ENCODE results near the gene USP2. TPM values are rescaled to one million over a fixed set of nuclear protein-coding genes. Genes with fewer than 3 reads are reported as not detected.

Gene USP2
- total RNA-seq, 4 donors from 2014 or later, result 4.6 to 10.0 (median 6.6) TPM

DNA sequence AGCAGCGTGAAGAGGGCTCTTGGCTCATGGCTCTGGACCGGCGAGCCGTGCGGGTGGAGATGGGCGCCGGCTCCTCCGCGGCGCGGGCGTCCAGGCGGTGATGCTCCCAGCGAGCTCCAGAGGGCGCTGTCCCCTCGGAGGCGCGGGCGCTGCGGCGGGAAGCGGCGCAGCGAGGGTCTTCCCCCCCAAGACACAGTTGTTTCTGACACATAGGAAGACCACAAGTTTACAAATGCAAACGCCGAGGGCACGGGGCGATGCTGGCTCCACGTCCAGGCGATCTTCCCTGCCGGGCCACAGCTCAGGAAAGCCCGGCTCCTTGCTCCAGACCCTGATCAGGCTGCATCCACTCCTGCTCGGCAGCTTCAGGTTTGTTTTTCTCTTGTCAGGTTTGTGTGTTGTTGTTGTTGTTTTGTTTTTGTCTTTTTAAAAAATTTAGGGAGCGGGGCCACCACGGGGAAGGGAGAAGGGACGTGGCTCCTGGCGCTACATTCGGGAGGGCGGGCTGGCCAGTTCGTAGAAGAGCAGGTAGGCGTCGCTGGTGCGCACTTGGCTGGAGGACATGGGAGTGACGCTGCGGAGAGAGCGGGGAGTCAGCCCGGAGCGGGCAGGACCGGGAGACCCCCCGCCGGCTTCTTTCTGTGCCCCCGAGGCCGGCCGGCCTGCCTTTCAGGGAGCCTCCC, 25.0 kb downstream of the USP2 start:
- 1 to 5% methylated on average over 7 to 9 of the region's 54 CpGs for WGBS, 2 donors (ENCODE audit: low coverage in 1 of 2)
- no peaks in the 10 kb centered on the region for H3K27me3 ChIP-seq
- H3K27ac ChIP-seq, result peak overlapping the region; percentile 47 to 89 (median 86)
- peak; percentile 89 for ATAC-seq
- peaks cover 0 to 36% of the 10 kb centered on the region in 2 donors for H3K36me3 ChIP-seq
- TF ChIP-seq CTCF (IDR thresholded peaks at IDR 0.05) (peak; percentile 76 to 92 (median 84)), EP300 (IDR thresholded peaks at IDR 0.05) (no peak), POLR2AphosphoS5 (IDR thresholded peaks at IDR 0.05) (peak; percentile 68)
- no peaks in the 10 kb centered on the region for H3K9me3 ChIP-seq
- peak overlapping the region; percentile 10 to 54 for H3K4me3 ChIP-seq
- H3K4me1 ChIP-seq, result peaks cover 0 to 66% (median 15%) of the 10 kb centered on the region in 3 donors

DNA sequence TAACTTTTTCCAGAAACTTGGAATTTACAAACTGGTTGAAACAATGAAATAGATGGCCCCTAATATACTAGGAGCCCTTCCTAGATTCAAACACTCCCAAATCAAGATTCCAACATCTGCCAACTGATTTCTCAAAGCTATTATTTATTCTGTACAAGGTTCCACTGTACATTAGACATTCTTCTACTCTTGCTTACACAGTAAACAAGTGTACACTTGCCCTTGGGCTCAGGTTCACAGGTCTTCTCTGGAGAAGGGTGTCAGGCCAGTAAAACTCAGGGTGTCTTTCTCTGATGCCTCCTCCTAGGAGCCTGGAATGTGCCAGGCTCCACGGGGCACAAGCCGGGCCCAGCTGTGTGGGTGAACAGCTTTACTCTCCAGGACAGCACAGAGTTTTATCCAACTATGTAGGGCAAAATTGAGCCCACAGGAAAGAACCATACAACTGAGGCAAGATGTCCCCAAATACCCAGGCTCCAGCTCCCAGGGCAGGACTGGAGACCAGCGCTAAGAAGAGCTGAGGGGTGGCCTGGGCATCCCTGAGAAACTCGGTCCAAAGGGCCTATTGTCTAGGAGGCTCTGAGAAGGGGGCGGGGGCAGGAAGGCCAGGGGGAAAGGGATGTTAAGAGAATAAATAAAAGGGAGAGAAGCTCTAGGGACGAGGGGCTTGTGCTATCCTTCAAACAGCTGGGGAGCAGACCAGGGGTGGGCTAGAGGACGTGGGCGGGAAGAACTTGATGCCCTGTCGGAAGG, 26.2 kb downstream of the USP2 start:
- no peak for TF ChIP-seq POLR2A (IDR thresholded peaks at IDR 0.05)
- no peak for TF ChIP-seq CTCF (IDR thresholded peaks at IDR 0.05)
- TF ChIP-seq POLR2AphosphoS5 (IDR thresholded peaks at IDR 0.05), result no peak
- no peak for TF ChIP-seq EP300 (IDR thresholded peaks at IDR 0.05)
- ATAC-seq, result no peak
- H3K4me1 ChIP-seq, result peaks cover 0 to 54% (median 6%) of the 10 kb centered on the region in 3 donors
- WGBS, 2 donors (ENCODE audit: low coverage in 1 of 2), result 74 to 85% methylated on average over 4 to 6 of the region's 9 CpGs
- H3K4me3 ChIP-seq, result no peak overlapping the region
- no peaks in the 10 kb centered on the region for H3K9me3 ChIP-seq
- peaks cover 0 to 36% of the 10 kb centered on the region in 2 donors for H3K36me3 ChIP-seq
- H3K27ac ChIP-seq, result peak overlapping the region in 2 of 4 donors; percentile 86 to 89
- no peaks in the 10 kb centered on the region for H3K27me3 ChIP-seq

DNA sequence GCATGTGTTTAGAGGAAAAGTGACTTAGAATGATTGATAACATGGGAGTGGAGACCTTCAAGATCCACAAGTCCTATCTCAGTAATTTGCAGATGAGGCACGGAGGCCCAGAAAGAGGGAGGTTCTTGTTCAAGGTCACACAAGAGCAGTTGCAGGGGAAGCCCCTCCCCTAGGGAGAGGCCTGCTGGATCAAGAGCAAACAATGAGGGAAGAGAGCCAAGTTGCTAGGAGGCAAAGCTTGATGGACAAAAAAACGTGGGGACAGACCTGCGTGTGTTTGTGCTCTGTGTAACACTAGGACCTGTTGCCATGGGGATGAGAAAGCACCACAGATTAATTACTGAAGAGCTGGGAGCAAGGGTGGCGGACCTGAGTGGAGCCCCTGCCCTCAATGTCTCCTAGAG, 28.6 kb downstream of the USP2 start:
- no peaks in the 10 kb centered on the region for H3K9me3 ChIP-seq
- peaks cover 0 to 46% (median 6%) of the 10 kb centered on the region in 3 donors for H3K4me1 ChIP-seq
- no peak for TF ChIP-seq EP300 (IDR thresholded peaks at IDR 0.05)
- TF ChIP-seq CTCF (IDR thresholded peaks at IDR 0.05), result no peak
- TF ChIP-seq POLR2AphosphoS5 (IDR thresholded peaks at IDR 0.05), result no peak
- TF ChIP-seq POLR2A (IDR thresholded peaks at IDR 0.05), result no peak
- WGBS, 2 donors (ENCODE audit: low coverage in 1 of 2), result 22 to 24% methylated on average over 4 of the region's 4 CpGs
- ATAC-seq, result peak; percentile 23
- peaks cover 0 to 13% of the 10 kb centered on the region in 2 donors for H3K36me3 ChIP-seq
- H3K27me3 ChIP-seq, result no peaks in the 10 kb centered on the region
- no peak overlapping the region for H3K4me3 ChIP-seq
- H3K27ac ChIP-seq, result peak overlapping the region in 3 of 4 donors; percentile 53 to 86 (median 61)

DNA sequence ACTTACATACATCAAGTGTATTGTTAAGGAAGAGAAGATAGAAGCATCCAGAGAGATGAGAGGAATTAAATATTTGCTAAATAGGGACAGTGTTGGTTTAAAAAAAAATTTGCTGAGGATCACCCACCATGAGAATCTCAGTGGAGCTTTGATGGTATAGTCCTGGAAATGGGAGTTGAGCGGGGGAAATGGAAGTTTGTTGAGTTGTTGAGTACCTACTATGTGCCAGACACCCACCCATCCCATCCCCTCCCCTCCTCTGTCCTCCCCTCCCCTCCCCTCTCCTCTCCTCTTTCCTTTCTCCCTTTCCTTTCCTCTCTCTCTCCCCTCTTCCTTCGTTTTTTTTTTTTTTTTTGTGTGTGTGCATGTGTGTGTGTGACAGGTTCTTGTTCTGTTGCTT, 30.3 kb downstream of the USP2 start:
- Histone ChIP-seq H3K27ac (no peak overlapping the region), H3K9me3 (no peaks in the 10 kb centered on the region), H3K27me3 (no peaks in the 10 kb centered on the region), H3K36me3 (peaks cover 0 to 4% of the 10 kb centered on the region in 2 donors), H3K4me1 (peaks cover 0 to 33% (median 6%) of the 10 kb centered on the region in 3 donors), H3K4me3 (no peak overlapping the region)
- ATAC-seq, result no peak
- WGBS, 2 donors (ENCODE audit: low coverage in 1 of 2), result 100% methylated on average over 1 of the region's 2 CpGs; no CpG with 5 or more reads in 1 of the 2 donors
- no peak for TF ChIP-seq EP300 (IDR thresholded peaks at IDR 0.05)

GRCh38 chr11:119350302-119350701, 31.2 kb downstream of the USP2 start:
- no peak overlapping the region for H3K4me3 ChIP-seq
- WGBS, 2 donors (ENCODE audit: low coverage in 1 of 2), result 93 to 100% methylated on average over 1 to 3 of the region's 6 CpGs

More at GRCh38 chr11:119350302-119350701, 31.2 kb downstream of the USP2 start:
- no peak for ATAC-seq
- no peaks in the 10 kb centered on the region for H3K9me3 ChIP-seq
- TF ChIP-seq CTCF (IDR thresholded peaks at IDR 0.05), result no peak
- H3K27me3 ChIP-seq, result no peaks in the 10 kb centered on the region
- peaks cover 0 to 2% of the 10 kb centered on the region in 2 donors for H3K36me3 ChIP-seq
- no peak overlapping the region for H3K27ac ChIP-seq
- peaks cover 0 to 23% (median 6%) of the 10 kb centered on the region in 3 donors for H3K4me1 ChIP-seq
